Measurements from ENCODE around the gene MACROD2. TPM values are rescaled to one million over a fixed set of nuclear protein-coding genes. Genes with fewer than 3 reads are reported as not detected.

The MACROD2 gene
- total RNA-seq, 4 donors from 2014 or later, result 2.1 to 28.1 (median 12.6) TPM

DNA sequence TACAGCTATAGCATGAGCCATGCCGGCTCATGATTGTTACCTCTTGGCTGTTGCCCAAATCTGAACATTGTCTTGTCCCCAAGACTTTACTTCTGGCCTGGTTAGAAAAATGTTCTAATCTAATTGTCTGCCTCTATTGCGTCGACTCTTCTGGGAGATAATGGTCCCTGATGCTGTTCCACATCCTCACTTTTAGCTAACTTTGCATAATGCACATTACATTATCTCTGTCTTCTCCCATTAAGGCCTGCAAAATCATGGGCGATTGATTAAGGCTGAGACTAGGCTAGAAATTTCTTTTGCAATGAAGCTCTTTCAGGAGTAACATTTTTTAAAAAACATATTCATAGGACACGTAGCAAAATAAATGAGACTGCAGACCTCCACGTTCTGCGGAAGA, 1616.9 kb downstream of the MACROD2 start:
- no peaks in the 10 kb centered on the region for H3K9me3 ChIP-seq
- no peak for TF ChIP-seq POLR2A (IDR thresholded peaks at IDR 0.05)
- TF ChIP-seq, protein P1, sequence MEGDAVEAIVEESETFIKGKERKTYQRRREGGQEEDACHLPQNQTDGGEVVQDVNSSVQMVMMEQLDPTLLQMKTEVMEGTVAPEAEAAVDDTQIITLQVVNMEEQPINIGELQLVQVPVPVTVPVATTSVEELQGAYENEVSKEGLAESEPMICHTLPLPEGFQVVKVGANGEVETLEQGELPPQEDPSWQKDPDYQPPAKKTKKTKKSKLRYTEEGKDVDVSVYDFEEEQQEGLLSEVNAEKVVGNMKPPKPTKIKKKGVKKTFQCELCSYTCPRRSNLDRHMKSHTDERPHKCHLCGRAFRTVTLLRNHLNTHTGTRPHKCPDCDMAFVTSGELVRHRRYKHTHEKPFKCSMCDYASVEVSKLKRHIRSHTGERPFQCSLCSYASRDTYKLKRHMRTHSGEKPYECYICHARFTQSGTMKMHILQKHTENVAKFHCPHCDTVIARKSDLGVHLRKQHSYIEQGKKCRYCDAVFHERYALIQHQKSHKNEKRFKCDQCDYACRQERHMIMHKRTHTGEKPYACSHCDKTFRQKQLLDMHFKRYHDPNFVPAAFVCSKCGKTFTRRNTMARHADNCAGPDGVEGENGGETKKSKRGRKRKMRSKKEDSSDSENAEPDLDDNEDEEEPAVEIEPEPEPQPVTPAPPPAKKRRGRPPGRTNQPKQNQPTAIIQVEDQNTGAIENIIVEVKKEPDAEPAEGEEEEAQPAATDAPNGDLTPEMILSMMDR (IDR thresholded peaks at IDR 0.05), result no peak
- no peaks in the 10 kb centered on the region for H3K36me3 ChIP-seq
- no peak for DNase-seq
- no peaks in the 10 kb centered on the region for H3K4me1 ChIP-seq
- intact Hi-C loops (cut with DNase I; ENCODE audit: low total_unique reads), result no loop called here
- H3K27me3 ChIP-seq, result no peaks in the 10 kb centered on the region
- H3K27ac ChIP-seq, result no peak overlapping the region
- no peak overlapping the region for H3K4me3 ChIP-seq

DNA sequence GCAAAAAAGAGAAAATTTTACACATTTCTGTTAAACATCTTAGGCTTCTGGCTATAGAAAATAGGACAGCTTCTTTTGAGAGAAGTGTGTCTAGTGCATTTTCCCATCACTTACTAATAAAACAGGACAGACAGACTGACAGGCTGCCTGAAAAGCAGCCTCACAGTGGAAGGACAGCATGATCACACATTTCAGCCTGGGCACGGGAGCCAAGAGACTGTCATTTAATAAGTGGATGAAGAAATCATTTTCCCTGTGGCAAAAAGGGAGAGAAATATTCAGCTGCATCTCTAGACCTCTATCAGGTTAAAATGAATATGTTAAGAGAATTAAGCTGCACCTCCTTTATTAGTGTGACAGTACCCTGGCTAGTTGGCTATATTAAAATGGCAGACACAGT, 1617.5 kb downstream of the MACROD2 start:
- Histone ChIP-seq H3K4me1 (no peaks in the 10 kb centered on the region), H3K27ac (no peak overlapping the region), H3K36me3 (no peaks in the 10 kb centered on the region), H3K4me3 (no peak overlapping the region), H3K9me3 (no peaks in the 10 kb centered on the region), H3K27me3 (no peaks in the 10 kb centered on the region)
- intact Hi-C loops (cut with DNase I; ENCODE audit: low total_unique reads), result no loop called here
- no peak for TF ChIP-seq POLR2A (IDR thresholded peaks at IDR 0.05)
- TF ChIP-seq, protein P1 (IDR thresholded peaks at IDR 0.05), result no peak
- no peak for DNase-seq

DNA sequence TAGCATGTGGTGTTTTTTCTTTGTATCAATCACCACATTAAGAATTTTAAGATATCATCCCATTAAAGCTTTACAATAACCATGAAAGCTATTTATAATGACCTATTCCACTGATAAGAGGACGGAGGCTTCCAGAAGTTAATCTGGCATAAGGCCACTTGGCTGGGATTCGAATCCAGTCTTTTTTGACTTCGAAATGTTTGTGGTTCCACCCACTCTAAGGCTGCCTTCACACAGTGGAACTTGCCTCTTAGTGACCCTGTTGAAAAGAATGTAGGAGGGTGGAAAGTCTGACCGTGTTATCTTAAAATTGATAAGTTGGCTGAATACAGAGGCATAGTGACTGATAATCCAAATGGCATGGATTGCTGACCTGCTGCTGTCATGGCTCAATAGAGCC, 1618.2 kb downstream of the MACROD2 start:
- TF ChIP-seq POLR2A (IDR thresholded peaks at IDR 0.05), result no peak
- TF ChIP-seq, protein P1 (IDR thresholded peaks at IDR 0.05), result no peak
- H3K9me3 ChIP-seq, result no peaks in the 10 kb centered on the region
- H3K4me1 ChIP-seq, result no peaks in the 10 kb centered on the region
- no peak for DNase-seq
- H3K27ac ChIP-seq, result no peak overlapping the region
- H3K27me3 ChIP-seq, result no peaks in the 10 kb centered on the region
- intact Hi-C loops (cut with DNase I; ENCODE audit: low total_unique reads), result no loop called here
- no peaks in the 10 kb centered on the region for H3K36me3 ChIP-seq
- no peak overlapping the region for H3K4me3 ChIP-seq

DNA sequence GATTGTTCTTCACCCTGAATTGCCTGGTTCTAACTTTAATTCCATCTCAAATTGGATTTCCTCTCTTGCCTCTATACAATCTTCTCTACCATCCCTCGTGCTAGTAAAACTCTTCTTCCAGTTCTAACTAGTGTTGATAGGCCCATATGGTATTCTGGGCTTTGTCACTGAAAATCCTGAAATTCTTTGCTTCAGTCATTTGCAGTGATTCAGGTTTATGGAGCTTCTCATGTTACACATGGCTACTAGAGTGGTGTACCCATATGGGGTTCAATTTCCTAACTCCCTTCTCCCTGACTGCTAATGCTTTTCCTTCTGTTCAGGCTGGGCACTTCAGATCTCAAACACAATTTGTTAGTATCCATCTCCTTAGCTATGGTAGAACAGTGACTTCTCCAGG, 1621.3 kb downstream of the MACROD2 start:
- Histone ChIP-seq H3K9me3 (no peaks in the 10 kb centered on the region), H3K4me1 (no peaks in the 10 kb centered on the region), H3K27me3 (no peaks in the 10 kb centered on the region), H3K4me3 (no peak overlapping the region), H3K36me3 (no peaks in the 10 kb centered on the region), H3K27ac (no peak overlapping the region)
- intact Hi-C loops (cut with DNase I; ENCODE audit: low total_unique reads), result no loop called here
- no peak for DNase-seq
- no peak for TF ChIP-seq POLR2A (IDR thresholded peaks at IDR 0.05)
- TF ChIP-seq, protein P1 (IDR thresholded peaks at IDR 0.05), result no peak

DNA sequence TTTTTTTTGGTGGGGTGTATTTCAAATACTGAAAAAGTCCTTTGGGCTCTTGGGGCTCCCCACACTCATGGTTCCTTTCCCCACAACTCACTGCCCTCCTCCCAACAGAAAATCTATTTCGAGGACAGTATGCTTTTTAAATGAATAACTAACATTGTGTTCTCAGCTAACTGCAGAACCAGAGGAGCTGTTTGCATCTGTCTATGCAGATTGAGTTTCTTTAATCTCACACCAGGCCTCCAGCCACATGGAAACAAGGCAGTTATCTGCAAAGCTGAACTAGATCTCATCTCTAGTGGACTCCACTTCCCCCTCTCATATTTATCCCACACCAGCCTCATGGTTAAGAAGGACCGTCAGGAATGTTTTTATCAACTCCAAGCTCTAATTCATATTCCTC, 1622.8 kb downstream of the MACROD2 start:
- intact Hi-C loops (cut with DNase I; ENCODE audit: low total_unique reads), result no loop called here

More for the DNA sequence above, 1622.8 kb downstream of the MACROD2 start:
- Histone ChIP-seq H3K4me3 (no peak overlapping the region), H3K4me1 (no peaks in the 10 kb centered on the region), H3K27ac (no peak overlapping the region), H3K27me3 (no peaks in the 10 kb centered on the region), H3K36me3 (no peaks in the 10 kb centered on the region), H3K9me3 (no peaks in the 10 kb centered on the region)
- no peak for TF ChIP-seq POLR2A (IDR thresholded peaks at IDR 0.05)
- TF ChIP-seq, protein P1 (IDR thresholded peaks at IDR 0.05), result no peak
- no peak for DNase-seq

Data from uterus (tissue), 4 donors.